GM18870 (cell line): ENCODE results near the gene ANK2.

Source experiments
- ATAC-seq: cut with Tn5 transposase; IDR thresholded peaks from one replicate; pipeline ENCODE4 v1.9.1; 2021; ENCODE audit warnings: moderate library complexity; ENCODE audit not compliant: unreplicated experiment

The ANK2 gene

GRCh38 chr4:113088050-113088449 is 38.6 kb downstream of the ANK2 start:
- ATAC-seq = no peak

DNA sequence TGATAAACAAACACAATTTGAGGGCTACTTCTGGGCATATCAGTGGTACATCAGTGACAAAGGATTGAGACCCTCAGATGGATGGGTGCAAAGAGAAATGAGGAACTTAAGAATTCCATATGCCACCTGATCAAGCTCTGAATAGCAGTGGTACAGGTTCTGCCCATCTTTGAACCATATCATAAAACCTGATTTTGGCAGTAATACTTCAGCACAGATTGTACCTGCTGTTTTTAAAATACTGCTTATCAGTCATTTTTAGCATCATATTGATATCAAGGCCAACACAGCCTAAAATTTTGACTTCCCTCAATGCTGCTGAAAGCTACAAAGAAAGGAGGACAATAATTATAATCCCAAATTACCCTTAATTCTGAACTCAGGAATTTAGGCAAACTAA is 41.5 kb downstream of the ANK2 start:
- ATAC-seq = no peak

GRCh38 chr4:113094331-113094730 is 44.9 kb downstream of the ANK2 start:
- ATAC-seq = no peak

DNA sequence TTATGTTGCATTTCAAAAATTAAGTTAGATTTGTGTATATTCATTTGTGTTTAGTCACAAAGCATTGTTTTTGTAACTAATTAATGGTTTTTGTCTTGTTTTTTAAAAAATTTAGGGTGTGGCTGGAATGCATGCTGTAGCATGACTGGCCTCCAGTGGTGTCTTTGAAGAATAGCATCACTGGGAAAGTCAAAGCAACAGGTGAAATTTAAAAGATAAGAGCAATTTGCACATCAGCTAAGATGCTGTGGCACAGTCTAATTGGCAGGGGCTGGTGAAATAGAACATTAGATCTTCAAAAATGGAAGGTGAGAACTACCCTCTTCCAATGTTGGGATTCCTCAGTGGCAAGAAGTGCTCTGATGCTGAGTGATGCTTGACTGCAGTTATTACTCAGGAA is 45.3 kb downstream of the ANK2 start:
- no peak for ATAC-seq

GRCh38 chr4:113101669-113102068 is 52.2 kb downstream of the ANK2 start:
- ATAC-seq = no peak

GRCh38 chr4:113103556-113103955 is 54.1 kb downstream of the ANK2 start:
- no peak for ATAC-seq

GRCh38 chr4:113106108-113106507 is 56.7 kb downstream of the ANK2 start:
- no peak for ATAC-seq

GRCh38 chr4:113109106-113109718 is 59.8 kb downstream of the ANK2 start:
- no peak for ATAC-seq

GRCh38 chr4:113112338-113112978 is 63.0 kb downstream of the ANK2 start:
- ATAC-seq = no peak

DNA sequence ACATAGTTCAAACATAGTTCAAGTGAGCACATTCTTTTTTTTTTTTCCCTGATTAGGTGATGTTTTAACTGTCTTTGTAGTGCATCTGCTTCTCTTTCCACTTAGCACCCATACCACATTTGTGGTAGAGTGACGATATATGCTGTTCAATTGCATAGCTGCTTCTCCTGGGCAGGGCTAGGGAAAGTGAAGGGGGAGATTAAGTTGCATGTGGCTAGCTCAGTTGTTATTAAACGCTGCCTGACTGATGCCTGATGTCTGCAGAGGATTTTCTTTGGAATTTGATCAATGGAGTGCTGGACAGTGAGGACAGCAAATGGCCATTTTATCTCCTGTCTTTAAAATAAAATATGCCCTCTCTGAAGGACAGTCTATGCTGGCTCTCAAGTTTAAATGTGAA is 63.7 kb downstream of the ANK2 start:
- ATAC-seq = no peak

- no peak for ATAC-seq
Observed at GRCh38 chr4:113114884-113115283, 65.4 kb downstream of the ANK2 start.

DNA sequence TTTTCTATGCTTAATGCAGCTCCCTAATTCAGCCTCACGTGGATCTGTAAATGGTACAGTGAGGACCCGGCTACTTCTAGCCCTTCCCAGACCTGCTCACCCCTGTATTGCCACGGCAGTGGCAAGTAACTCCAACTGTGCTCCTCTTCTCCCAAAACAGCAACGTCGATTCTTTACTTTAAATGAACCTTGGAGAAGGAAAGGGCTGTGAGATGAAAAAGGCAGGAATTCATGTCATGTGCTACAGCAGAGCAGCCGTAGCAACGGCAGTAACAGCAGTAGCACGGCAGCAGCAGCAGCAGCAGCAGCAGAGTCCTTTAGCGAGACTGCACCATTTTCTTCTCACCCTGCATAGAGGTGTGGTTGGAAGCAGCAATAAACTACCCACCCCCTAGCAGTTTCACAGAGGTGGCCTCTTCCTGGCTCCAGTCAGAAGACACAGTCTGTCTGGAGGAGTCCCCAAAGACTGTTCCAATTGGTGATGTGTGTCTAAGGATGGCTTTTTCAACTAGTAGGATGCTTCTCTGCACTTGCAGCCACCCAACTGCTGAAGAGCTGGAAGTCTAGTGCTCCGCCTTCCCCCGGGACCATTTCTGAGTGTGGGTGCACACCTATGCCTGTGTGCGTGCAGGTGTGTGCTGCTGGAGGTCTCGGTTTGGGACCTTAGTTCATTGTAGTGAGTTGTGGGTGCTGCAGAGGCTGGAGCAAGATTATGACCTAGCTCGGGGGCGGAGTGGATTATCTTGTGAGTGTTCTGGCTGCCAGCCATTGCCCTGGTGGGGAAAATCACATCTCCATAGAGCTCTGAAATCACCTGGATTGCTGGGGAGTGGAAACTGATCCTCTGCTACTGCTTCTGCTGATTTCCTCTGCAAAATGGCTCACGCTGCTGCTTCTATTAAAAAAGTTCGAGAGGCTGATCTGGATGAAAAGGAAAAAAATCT is 67.2 kb downstream of the ANK2 start:
- no peak for ATAC-seq

- ATAC-seq = no peak
Observed at GRCh38 chr4:113117358-113117702, 67.9 kb downstream of the ANK2 start.

GRCh38 chr4:113122066-113122465 is 72.6 kb downstream of the ANK2 start:
- peak; percentile 66 for ATAC-seq

DNA sequence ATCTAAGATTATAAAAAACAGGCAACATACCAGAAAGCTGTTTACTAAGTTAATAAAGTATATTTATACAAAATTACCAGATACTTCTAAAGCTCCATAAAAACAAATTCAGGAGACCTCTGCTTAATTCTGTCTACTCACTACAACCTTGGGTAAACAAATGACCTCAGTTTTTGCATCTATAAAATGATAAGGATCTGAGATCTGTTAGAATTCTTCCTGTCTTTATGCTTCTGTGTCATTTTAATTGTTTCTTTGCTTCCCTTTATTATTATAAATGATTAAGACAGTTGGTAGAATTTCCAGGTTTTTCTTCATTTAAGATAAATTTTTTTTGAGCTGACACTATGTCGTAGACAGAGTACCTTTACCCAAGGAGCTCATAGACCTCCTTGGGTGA is 76.0 kb downstream of the ANK2 start:
- ATAC-seq = no peak

DNA sequence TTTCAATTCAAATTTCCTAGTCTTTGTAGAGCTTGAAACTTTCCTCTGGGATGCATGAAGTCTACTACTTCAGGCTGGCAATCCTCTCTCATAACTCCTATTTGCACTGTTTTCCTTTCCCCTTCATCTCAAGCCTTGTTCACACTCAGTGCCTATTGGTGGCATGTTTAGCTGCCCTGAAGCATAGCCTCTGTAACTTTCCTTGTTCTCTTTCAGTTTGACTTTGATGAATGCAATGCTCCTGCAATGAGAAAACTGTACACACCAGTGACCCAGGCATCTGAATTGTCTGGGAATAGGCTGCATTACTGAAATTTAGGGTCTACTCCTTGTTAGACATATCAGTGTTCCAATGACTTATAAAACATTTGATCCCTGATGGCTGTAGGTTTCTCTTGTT is 81.7 kb downstream of the ANK2 start:
- ATAC-seq = no peak

GRCh38 chr4:113131621-113132020 is 82.2 kb downstream of the ANK2 start:
- no peak for ATAC-seq

DNA sequence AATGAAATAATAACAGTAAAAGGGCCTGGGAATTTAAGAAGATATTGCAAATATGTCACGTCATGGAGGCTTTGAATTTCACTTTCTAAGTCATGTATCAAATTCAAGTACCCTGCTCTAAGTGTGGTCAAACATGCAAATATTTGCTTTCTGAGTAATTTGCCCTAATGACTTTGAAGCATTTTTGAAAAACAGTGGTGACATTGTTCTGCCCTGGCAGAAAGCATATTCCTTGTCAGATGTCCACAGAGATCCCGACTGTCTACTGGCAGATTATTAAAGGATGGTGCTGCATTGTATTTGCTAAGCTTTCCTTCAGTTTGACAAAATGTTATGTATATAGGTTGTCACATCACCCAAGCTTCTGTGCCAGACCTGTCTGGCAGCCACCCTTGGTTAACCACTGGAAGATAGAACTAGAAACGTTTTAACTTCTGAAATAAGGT is 92.5 kb downstream of the ANK2 start:
- ATAC-seq = peak; percentile 45

- ATAC-seq = no peak
Observed at GRCh38 chr4:113142351-113142750, 92.9 kb downstream of the ANK2 start.

DNA sequence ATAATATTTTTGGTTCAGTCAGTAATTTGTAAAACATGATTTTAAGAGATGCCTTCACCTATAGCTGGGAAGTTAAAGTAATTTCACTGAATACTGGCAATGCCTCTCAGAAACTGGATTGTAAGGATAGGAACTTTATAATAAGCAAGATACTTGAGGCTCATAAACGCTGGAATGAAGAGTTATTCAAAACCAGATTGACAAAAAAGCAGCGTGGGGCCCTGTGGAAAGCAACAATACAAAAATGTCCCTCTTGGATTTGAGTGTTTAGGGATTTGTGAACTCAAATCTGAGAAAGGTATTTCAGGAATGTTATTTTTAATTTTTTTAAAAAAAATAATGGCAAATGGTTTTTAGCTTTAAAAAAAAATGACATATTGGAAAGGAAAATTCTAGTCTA is 94.6 kb downstream of the ANK2 start:
- ATAC-seq = no peak

GRCh38 chr4:113145147-113145518 is 95.7 kb downstream of the ANK2 start:
- ATAC-seq = no peak
